ENCODE results near the gene CYTH1. TPM values are rescaled to one million over a fixed set of nuclear protein-coding genes. Genes with fewer than 3 reads are reported as not detected.

Gene CYTH1
- total RNA-seq, 1 experiment from 2014 or later: 9.7 TPM

DNA sequence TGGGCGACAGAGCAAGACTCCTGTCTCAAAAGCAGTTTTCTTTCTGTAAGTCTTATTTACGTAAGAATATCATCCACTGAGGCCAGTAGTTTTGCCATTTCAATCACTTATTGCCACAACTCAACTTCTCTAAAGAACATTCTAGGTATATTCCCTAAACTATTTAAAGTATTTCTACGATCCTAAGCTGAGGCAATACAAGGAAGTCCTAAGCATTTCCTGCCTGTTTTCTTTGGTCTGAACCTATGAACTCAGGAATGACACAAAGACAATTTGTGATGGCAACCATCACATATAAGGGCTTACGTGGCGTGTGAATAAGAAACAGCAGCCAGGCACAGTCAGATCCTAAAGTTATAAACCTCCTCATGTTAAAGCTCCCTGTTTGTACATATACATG lies 44.3 kb upstream of the CYTH1 start:
- Histone ChIP-seq H3K56ac (ENCODE audit: insufficient read length, low read depth, low read length) (no peak overlapping the region), H2BK20ac (ENCODE audit: low read depth, low read length, poor library complexity, severe bottlenecking) (no peak overlapping the region), H3K14ac (ENCODE audit: insufficient read depth, low read length) (no peak overlapping the region), H4K8ac (replicated peaks; ENCODE audit: insufficient read length, low read depth, low read length) (no peak overlapping the region), H3K9ac (ENCODE audit: extremely low read depth, insufficient read length, low read length) (no peak overlapping the region), H3K79me2 (ENCODE audit: insufficient read depth, low read length) (peaks cover 5% of the 10 kb centered on the region; the same call in 1 of the 2 replicates), H2BK15ac (ENCODE audit: low read depth, low read length) (no peak overlapping the region), H4K91ac (ENCODE audit: insufficient read length, low read depth, low read length) (no peak overlapping the region), H2AK5ac (ENCODE audit: insufficient read length, low read length) (no peak overlapping the region), H3K4ac (ENCODE audit: low read depth, low read length) (no peak overlapping the region), H3K23ac (ENCODE audit: insufficient read length, low read depth, low read length) (no peak overlapping the region), H3K23me2 (ENCODE audit: insufficient read length, low read depth, low read length, poor library complexity, severe bottlenecking) (no peaks in the 10 kb centered on the region), H3K27me3 (ENCODE audit: insufficient read depth, low read length) (no peaks in the 10 kb centered on the region), H2AFZ (ENCODE audit: low read length) (no peak overlapping the region), H2BK120ac (ENCODE audit: low read depth, low read length, poor library complexity, severe bottlenecking) (no peak overlapping the region), H4K5ac (ENCODE audit: insufficient read length, low read depth, low read length) (no peak overlapping the region), H2BK12ac (ENCODE audit: insufficient read length, low read depth, low read length) (no peak overlapping the region), H3K79me1 (ENCODE audit: insufficient read depth, low read depth, low read length, poor library complexity, severe bottlenecking) (peaks cover 8% of the 10 kb centered on the region), H3K18ac (ENCODE audit: insufficient read length, low read depth, low read length) (no peak overlapping the region), H4K20me1 (ENCODE audit: control insufficient read depth, insufficient read depth, insufficient read length) (no peaks in the 10 kb centered on the region), H3K27ac (ENCODE audit: insufficient read length, low read depth, low read length) (no peak overlapping the region), H3K9me3 (ENCODE audit: control insufficient read depth, low read depth, low read length) (no peaks in the 10 kb centered on the region), H3T11ph (ENCODE audit: low read length) (no peak overlapping the region), H2BK5ac (ENCODE audit: insufficient read length, low read length) (no peak overlapping the region), H3K4me2 (ENCODE audit: insufficient read depth, insufficient read length, low read length) (no peak overlapping the region), H3K4me1 (ENCODE audit: insufficient read depth, low read length) (no peaks in the 10 kb centered on the region)
- no peaks in the 10 kb centered on the region for H3K27me3 Mint-ChIP-seq (ENCODE audit: low read depth)
- H3K27ac Mint-ChIP-seq: no peak overlapping the region; a peak in 1 of 7 replicates
- no peaks in the 10 kb centered on the region for H3K9me3 Mint-ChIP-seq
- H3K36me3 Mint-ChIP-seq (ENCODE audit: insufficient read depth in 1 of 3, low read depth in 3 of 3): peaks cover 62 to 93% (median 92%) of the 10 kb centered on the region in 3 experiments
- WGBS (ENCODE audit: extremely low coverage, insufficient read length, low lambda C conversion rate): no CpG with 5 or more reads among the region's 5 CpGs
- no peaks in the 10 kb centered on the region for H3K4me1 Mint-ChIP-seq
- TF ChIP-seq, protein P1, sequence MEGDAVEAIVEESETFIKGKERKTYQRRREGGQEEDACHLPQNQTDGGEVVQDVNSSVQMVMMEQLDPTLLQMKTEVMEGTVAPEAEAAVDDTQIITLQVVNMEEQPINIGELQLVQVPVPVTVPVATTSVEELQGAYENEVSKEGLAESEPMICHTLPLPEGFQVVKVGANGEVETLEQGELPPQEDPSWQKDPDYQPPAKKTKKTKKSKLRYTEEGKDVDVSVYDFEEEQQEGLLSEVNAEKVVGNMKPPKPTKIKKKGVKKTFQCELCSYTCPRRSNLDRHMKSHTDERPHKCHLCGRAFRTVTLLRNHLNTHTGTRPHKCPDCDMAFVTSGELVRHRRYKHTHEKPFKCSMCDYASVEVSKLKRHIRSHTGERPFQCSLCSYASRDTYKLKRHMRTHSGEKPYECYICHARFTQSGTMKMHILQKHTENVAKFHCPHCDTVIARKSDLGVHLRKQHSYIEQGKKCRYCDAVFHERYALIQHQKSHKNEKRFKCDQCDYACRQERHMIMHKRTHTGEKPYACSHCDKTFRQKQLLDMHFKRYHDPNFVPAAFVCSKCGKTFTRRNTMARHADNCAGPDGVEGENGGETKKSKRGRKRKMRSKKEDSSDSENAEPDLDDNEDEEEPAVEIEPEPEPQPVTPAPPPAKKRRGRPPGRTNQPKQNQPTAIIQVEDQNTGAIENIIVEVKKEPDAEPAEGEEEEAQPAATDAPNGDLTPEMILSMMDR (conservative IDR thresholded peaks at IDR 0.05): no peak
- H3K4me3 Mint-ChIP-seq: no peak overlapping the region
- DNase-seq: no peak
